GM19397 (cell line): ENCODE results near the gene GPX3.

Source experiments
- ATAC-seq: cut with Tn5 transposase; IDR thresholded peaks from one replicate; pipeline ENCODE4 v1.9.1; 2021; ENCODE audit warnings: mild to moderate bottlenecking, moderate library complexity; ENCODE audit not compliant: unreplicated experiment

GPX3 gene

GRCh38 chr5:151075698-151076331 lies 55.4 kb downstream of the GPX3 start:
- ATAC-seq: no peak

GRCh38 chr5:151076616-151077015 lies 56.2 kb downstream of the GPX3 start:
- no peak for ATAC-seq

- ATAC-seq: no peak
These were observed 57.0 kb downstream of the GPX3 start for GRCh38 chr5:151077419-151077818.

GRCh38 chr5:151077967-151078366 lies 57.6 kb downstream of the GPX3 start:
- no peak for ATAC-seq
